SKM-1 treated with dmso at 0.1 percent for 144 hours (cell line): ENCODE data around the gene IL17F.

Experiments
- DNase-seq: peaks from one replicate; lab custom pipeline; 2025; ENCODE audit not compliant: unreplicated experiment; lab: John Stamatoyannopoulos, UW

The IL17F gene

DNA sequence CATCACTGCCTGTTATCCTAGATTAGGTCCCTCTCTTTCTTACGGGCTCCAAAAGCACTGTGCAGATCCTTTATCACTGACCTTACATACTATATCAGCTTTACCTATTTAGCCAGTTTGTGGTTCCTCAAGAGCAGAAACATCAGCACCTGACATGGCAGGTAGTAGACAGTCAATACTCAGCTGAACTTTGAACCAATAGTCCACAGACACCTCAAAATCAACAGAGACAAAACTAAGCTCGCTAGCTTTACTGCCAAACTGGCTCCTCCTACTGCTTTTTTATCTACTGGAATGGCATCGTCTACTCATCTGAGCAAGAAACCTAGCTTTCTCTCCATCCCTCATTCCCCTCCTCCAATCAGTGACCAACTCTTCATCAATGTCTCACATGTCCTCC, 52.5 kb downstream of the IL17F start:
- no peak for DNase-seq

DNA sequence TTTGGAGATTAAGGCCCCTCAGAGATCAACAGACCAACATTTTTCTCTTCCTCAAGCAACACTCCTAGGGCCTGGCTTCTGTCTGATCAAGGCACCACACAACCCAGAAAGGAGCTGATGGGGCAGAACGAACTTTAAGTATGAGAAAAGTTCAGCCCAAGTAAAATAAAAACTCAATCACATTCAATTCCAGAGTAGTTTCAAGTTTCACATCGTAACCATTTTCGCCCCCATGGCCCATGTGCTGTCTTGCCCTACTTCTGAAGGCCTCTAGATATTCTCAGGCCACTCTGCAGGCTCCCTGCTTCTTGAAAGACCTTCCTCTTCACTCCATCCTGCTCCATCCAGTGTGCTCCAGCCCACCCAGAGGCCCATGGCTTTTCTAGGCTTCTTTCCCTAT, 53.9 kb downstream of the IL17F start:
- no peak for DNase-seq

DNA sequence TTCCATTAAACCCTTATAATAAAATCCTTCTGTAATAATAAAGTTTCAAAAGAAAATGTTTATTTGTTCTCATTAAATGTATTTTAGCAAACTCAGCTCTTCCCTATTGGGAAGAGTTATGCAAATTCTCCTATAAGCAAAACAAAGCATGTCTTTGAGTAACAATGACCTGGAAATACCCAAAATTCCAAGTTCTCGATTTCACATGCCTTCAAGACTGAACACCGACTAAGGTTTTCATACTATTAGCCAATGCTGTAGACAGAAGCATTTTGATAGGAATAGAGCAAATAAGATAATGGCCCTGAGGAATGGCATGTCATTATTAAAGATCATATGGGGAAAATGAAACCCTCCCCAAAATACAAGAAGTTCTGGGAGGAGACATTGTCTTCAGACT, 54.3 kb downstream of the IL17F start:
- no peak for DNase-seq

DNA sequence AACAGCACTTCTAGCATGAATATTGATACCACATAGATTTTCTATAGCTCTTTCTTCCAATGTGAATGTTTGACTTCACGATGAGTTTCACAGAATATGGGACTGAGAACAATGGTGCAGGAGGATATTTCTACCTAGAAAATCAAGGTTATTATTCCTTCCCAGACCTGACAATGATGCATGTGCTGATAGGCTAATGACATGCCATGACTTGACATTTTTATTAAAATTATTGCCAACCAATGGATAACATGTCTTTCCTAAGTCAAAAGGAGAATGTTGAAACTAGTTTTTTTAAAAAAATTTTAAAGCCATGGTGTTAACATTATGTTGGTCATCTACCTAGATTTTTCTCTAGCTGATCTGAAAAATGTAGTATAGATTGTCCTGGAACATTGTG, 57.2 kb downstream of the IL17F start:
- no peak for DNase-seq
